Neuronal stem cell (in vitro differentiated cells): Measurements from ENCODE around the gene RNASE8.
A peak's percentile ranks its signal among the peaks of the same experiment; 100 is the strongest.

Experiments
- DNase-seq: peaks from one replicate; pipeline ENCODE4 v3.0.0-alpha.2; 2013; ENCODE audit warnings: low spot score
- H2AFZ ChIP-seq: one replicate; pipeline ENCODE4 v1.6.1; 2013; ENCODE audit warnings: mild to moderate bottlenecking, low read length, inconsistent platforms
- H2AK5ac ChIP-seq: 2 replicates; pipeline ENCODE4 v1.6.1; 2013; ENCODE audit warnings: low read depth, mild to moderate bottlenecking, inconsistent platforms, low read length, moderate library complexity, mixed read lengths
- H2BK120ac ChIP-seq: 2 replicates; pipeline ENCODE4 v1.6.1; 2013; ENCODE audit warnings: low read depth, mild to moderate bottlenecking, inconsistent platforms, low read length, moderate library complexity, mixed read lengths
- H2BK12ac ChIP-seq: one replicate; pipeline ENCODE4 v1.6.1; 2013; ENCODE audit warnings: low read length, inconsistent platforms
- H2BK15ac ChIP-seq: 2 replicates; pipeline ENCODE4 v1.6.1; 2013; ENCODE audit warnings: mild to moderate bottlenecking, low read length, inconsistent platforms, mixed read lengths
- H2BK5ac ChIP-seq: one replicate; pipeline ENCODE4 v1.6.1; 2013; ENCODE audit warnings: inconsistent platforms, mild to moderate bottlenecking, low read length, moderate library complexity
- H3K14ac ChIP-seq: one replicate; pipeline ENCODE4 v1.6.1; 2013; ENCODE audit warnings: low read length, inconsistent platforms
- H3K18ac ChIP-seq: 2 replicates; pipeline ENCODE4 v1.6.1; 2013; ENCODE audit warnings: low read length, inconsistent platforms
- H3K23ac ChIP-seq: 2 replicates; pipeline ENCODE4 v1.6.1; 2013; ENCODE audit warnings: low read depth, mild to moderate bottlenecking, mixed read lengths, low read length, inconsistent platforms; ENCODE audit not compliant: poor library complexity
- H3K27ac ChIP-seq: replicated peaks from 3 replicates; pipeline ENCODE4 v1.5.1; 2013; ENCODE audit warnings: low read length, inconsistent platforms
- H3K27me3 ChIP-seq, 3 experiments: 2 replicates each; pipeline ENCODE4 v1.6.1; 2013; ENCODE audit warnings: low read length in 3 of 3, mild to moderate bottlenecking in 2 of 3, inconsistent platforms in 1 of 3, low read depth in 1 of 3, mixed read lengths in 1 of 3, moderate library complexity in 1 of 3; ENCODE audit not compliant: control insufficient read depth in 3 of 3, insufficient read depth in 3 of 3
- H3K36me3 ChIP-seq, 2 donors: replicated peaks in 1 of 2; 2 replicates each; pipeline ENCODE4 v1.6.1; 2013; ENCODE audit warnings: low read length in 2 of 2; ENCODE audit not compliant: control insufficient read depth in 2 of 2, insufficient read depth in 2 of 2
- H3K4ac ChIP-seq: 2 replicates; pipeline ENCODE4 v1.6.1; 2013; ENCODE audit warnings: inconsistent platforms, mild to moderate bottlenecking, low read length, moderate library complexity
- H3K4me1 ChIP-seq, 2 donors: 1 replicate in 1 of 2; 2 replicates in 1 of 2; pipeline ENCODE4 v1.6.1; 2013; ENCODE audit warnings: low read length in 2 of 2, low read depth in 1 of 2; ENCODE audit not compliant: control insufficient read depth in 2 of 2, insufficient read depth in 1 of 2
- H3K4me2 ChIP-seq: one replicate; pipeline ENCODE4 v1.6.1; 2013; ENCODE audit warnings: mild to moderate bottlenecking, low read length, inconsistent platforms; ENCODE audit not compliant: insufficient read depth, poor library complexity, severe bottlenecking
- H3K4me3 ChIP-seq, 2 donors: 2 replicates each; pipeline ENCODE4 v1.5.1; 2013; ENCODE audit warnings: low read length in 2 of 2, mild to moderate bottlenecking in 2 of 2, inconsistent platforms in 1 of 2, moderate library complexity in 1 of 2
- H3K79me1 ChIP-seq: one replicate; pipeline ENCODE4 v1.6.1; 2013; ENCODE audit warnings: low read depth, mild to moderate bottlenecking, inconsistent platforms, low read length, moderate library complexity
- H3K9ac ChIP-seq: one replicate; pipeline ENCODE4 v1.6.1; 2013; ENCODE audit warnings: mild to moderate bottlenecking, low read depth, low read length, inconsistent platforms; ENCODE audit not compliant: poor library complexity
- H3K9me3 ChIP-seq, 2 donors: replicated peaks in 1 of 2; 2 replicates each; pipeline versions ENCODE3 to v1.6.1; 2013; ENCODE audit warnings: low read length in 2 of 2, mild to moderate bottlenecking in 2 of 2, inconsistent platforms in 1 of 2, low read depth in 1 of 2, mixed read lengths in 1 of 2, moderate library complexity in 1 of 2; ENCODE audit not compliant: control insufficient read depth in 2 of 2, insufficient read depth in 1 of 2
- H4K8ac ChIP-seq: one replicate; pipeline ENCODE4 v1.6.1; 2013; ENCODE audit warnings: low read depth, mild to moderate bottlenecking, inconsistent platforms, low read length, moderate library complexity
- H4K91ac ChIP-seq: one replicate; pipeline ENCODE4 v1.6.1; 2013; ENCODE audit warnings: low read length, low read depth, mild to moderate bottlenecking, inconsistent platforms; ENCODE audit not compliant: poor library complexity
- WGBS, 2 donors: extraction: QIAGEN DNeasy Blood & Tissue Kit; methylation state at CpG; one replicate each; pipeline ENCODE4 v1.1.7; 2013; ENCODE audit warnings: missing lambda C conversion rate in 2 of 2, mixed read lengths in 1 of 2; ENCODE audit not compliant: insufficient read length in 2 of 2, insufficient replicate concordance in 1 of 2; ENCODE audit errors: extremely low coverage in 2 of 2; 5-methylcytosine and 5-hydroxymethylcytosine counted together

The RNASE8 gene

GRCh38 chr14:21072031-21072473, 14.4 kb downstream of the RNASE8 start:
- H3K18ac ChIP-seq, result no peak overlapping the region
- H4K91ac ChIP-seq, result no peak overlapping the region
- no peak overlapping the region for H3K14ac ChIP-seq
- no peak overlapping the region for H2AK5ac ChIP-seq
- peak overlapping the region; percentile 84 for H3K4me2 ChIP-seq
- no peak overlapping the region for H3K4ac ChIP-seq
- no peak overlapping the region for H2BK5ac ChIP-seq
- H2BK12ac ChIP-seq, result no peak overlapping the region
- H3K9ac ChIP-seq, result no peak overlapping the region
- H4K8ac ChIP-seq, result no peak overlapping the region
- H3K36me3 ChIP-seq, result peaks cover 35 to 49% of the 10 kb centered on the region in 2 donors
- H3K79me1 ChIP-seq, result peaks cover 7% of the 10 kb centered on the region
- H3K4me3 ChIP-seq, result peak overlapping the region in 1 of 2 donors; percentile 59
- H3K9me3 ChIP-seq, result no peaks in the 10 kb centered on the region
- H3K27me3 ChIP-seq, result no peaks in the 10 kb centered on the region
- no peak overlapping the region for H3K23ac ChIP-seq
- H2BK120ac ChIP-seq, result no peak overlapping the region
- peaks cover 9 to 14% of the 10 kb centered on the region in 2 donors for H3K4me1 ChIP-seq
- no peak overlapping the region for H2BK15ac ChIP-seq
- WGBS, 2 donors, result no CpG with 5 or more reads among the region's 4 CpGs
- peak overlapping the region; percentile 72 for H2AFZ ChIP-seq
- no peak for DNase-seq
- peak overlapping the region; percentile 94 for H3K27ac ChIP-seq

- no peak overlapping the region for H3K27ac ChIP-seq
- no peak overlapping the region for H3K23ac ChIP-seq
- H3K4me2 ChIP-seq, result no peak overlapping the region
- no peak overlapping the region for H3K4me3 ChIP-seq
- H2BK120ac ChIP-seq, result no peak overlapping the region
- no CpG with 5 or more reads among the region's 9 CpGs for WGBS, 2 donors
- peak overlapping the region; percentile 13 for H2BK15ac ChIP-seq
- H2BK12ac ChIP-seq, result no peak overlapping the region
- peak overlapping the region; percentile 11 for H3K18ac ChIP-seq
- no peak overlapping the region for H2BK5ac ChIP-seq
- H3K9ac ChIP-seq, result no peak overlapping the region
- DNase-seq, result no peak
- H3K4ac ChIP-seq, result no peak overlapping the region
- H3K27me3 ChIP-seq, result no peaks in the 10 kb centered on the region
- no peak overlapping the region for H2AK5ac ChIP-seq
- peaks cover 7% of the 10 kb centered on the region for H3K79me1 ChIP-seq
- H2AFZ ChIP-seq, result no peak overlapping the region
- no peak overlapping the region for H4K91ac ChIP-seq
- H3K36me3 ChIP-seq, result peaks cover 40 to 57% of the 10 kb centered on the region in 2 donors
- no peak overlapping the region for H4K8ac ChIP-seq
- peaks cover 9 to 14% of the 10 kb centered on the region in 2 donors for H3K4me1 ChIP-seq
- no peak overlapping the region for H3K14ac ChIP-seq
- no peaks in the 10 kb centered on the region for H3K9me3 ChIP-seq
Observed at GRCh38 chr14:21072781-21073339, 15.2 kb downstream of the RNASE8 start.

GRCh38 chr14:21073921-21074320, 16.3 kb downstream of the RNASE8 start:
- H3K9me3 ChIP-seq, result no peaks in the 10 kb centered on the region
- H2BK12ac ChIP-seq, result no peak overlapping the region
- no peak overlapping the region for H3K14ac ChIP-seq
- peaks cover 8% of the 10 kb centered on the region in 2 donors for H3K4me1 ChIP-seq
- no peak overlapping the region for H3K27ac ChIP-seq
- peaks cover 51 to 68% of the 10 kb centered on the region in 2 donors for H3K36me3 ChIP-seq
- H3K79me1 ChIP-seq, result peaks cover 7% of the 10 kb centered on the region
- H3K27me3 ChIP-seq, result no peaks in the 10 kb centered on the region
- H2BK15ac ChIP-seq, result no peak overlapping the region
- no peak overlapping the region for H3K4me2 ChIP-seq
- H4K91ac ChIP-seq, result no peak overlapping the region
- no peak overlapping the region for H4K8ac ChIP-seq
- no peak for DNase-seq
- no peak overlapping the region for H3K4me3 ChIP-seq
- H3K4ac ChIP-seq, result no peak overlapping the region
- no peak overlapping the region for H2BK5ac ChIP-seq
- no peak overlapping the region for H2AFZ ChIP-seq
- no peak overlapping the region for H2AK5ac ChIP-seq
- no peak overlapping the region for H3K18ac ChIP-seq
- WGBS, 2 donors, result no CpG with 5 or more reads among the region's 9 CpGs
- no peak overlapping the region for H3K23ac ChIP-seq
- peak overlapping the region; percentile 6 for H3K9ac ChIP-seq
- no peak overlapping the region for H2BK120ac ChIP-seq

GRCh38 chr14:21074398-21075272, 17.0 kb downstream of the RNASE8 start:
- H3K4me1 ChIP-seq, result peaks cover 8% of the 10 kb centered on the region in 2 donors
- no peak for DNase-seq
- no peak overlapping the region for H3K4ac ChIP-seq
- H3K4me3 ChIP-seq, result no peak overlapping the region
- H3K27ac ChIP-seq, result no peak overlapping the region
- H3K4me2 ChIP-seq, result no peak overlapping the region
- no peak overlapping the region for H2BK12ac ChIP-seq
- H3K27me3 ChIP-seq, result no peaks in the 10 kb centered on the region
- no peak overlapping the region for H2AK5ac ChIP-seq
- H2BK5ac ChIP-seq, result no peak overlapping the region
- H3K79me1 ChIP-seq, result peaks cover 7% of the 10 kb centered on the region
- H3K18ac ChIP-seq, result peak overlapping the region; percentile 4
- WGBS, 2 donors, result no CpG with 5 or more reads among the region's 26 CpGs
- no peak overlapping the region for H2BK120ac ChIP-seq
- H3K36me3 ChIP-seq, result peaks cover 58 to 75% of the 10 kb centered on the region in 2 donors
- H3K14ac ChIP-seq, result no peak overlapping the region
- H4K8ac ChIP-seq, result no peak overlapping the region
- H3K9ac ChIP-seq, result peak overlapping the region; percentile 21
- no peak overlapping the region for H2BK15ac ChIP-seq
- no peak overlapping the region for H3K23ac ChIP-seq
- H4K91ac ChIP-seq, result no peak overlapping the region
- no peak overlapping the region for H2AFZ ChIP-seq
- no peaks in the 10 kb centered on the region for H3K9me3 ChIP-seq
